VCaP (cell line): ENCODE data around the gene ATXN7L1.

ENCODE experiments used
- H3K27ac ChIP-seq: fragments of 450-650 bp; 2 replicates; pipeline ENCODE4 v1.5.1; 2017
- TF ChIP-seq, protein P1 (sequence below): fragments of 450-650 bp; conservative IDR thresholded peaks from 2 replicates; pipeline ENCODE4 v1.5.1; 2017; ENCODE audit warnings: mild to moderate bottlenecking, moderate library complexity

The ATXN7L1 gene

DNA sequence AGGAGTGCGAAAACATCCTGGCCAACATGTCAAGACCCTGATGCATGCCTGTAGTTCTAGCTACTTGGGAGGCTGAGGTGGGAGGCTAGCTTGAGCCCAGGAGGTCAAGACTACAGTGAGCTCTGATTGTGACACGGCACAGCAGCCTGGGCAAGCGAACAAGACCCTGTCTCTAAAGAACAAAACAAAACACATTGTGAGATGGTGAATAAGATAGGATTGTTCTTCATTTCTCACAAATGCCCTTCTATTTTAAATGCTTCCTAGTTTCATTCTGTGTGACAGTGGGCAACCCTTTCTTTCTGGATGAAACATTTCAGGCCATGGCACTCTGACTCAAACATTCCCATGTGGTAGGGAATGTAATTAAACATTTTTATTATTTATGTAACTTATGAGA, 308.6 kb downstream of the ATXN7L1 start:
- TF ChIP-seq, protein P1, sequence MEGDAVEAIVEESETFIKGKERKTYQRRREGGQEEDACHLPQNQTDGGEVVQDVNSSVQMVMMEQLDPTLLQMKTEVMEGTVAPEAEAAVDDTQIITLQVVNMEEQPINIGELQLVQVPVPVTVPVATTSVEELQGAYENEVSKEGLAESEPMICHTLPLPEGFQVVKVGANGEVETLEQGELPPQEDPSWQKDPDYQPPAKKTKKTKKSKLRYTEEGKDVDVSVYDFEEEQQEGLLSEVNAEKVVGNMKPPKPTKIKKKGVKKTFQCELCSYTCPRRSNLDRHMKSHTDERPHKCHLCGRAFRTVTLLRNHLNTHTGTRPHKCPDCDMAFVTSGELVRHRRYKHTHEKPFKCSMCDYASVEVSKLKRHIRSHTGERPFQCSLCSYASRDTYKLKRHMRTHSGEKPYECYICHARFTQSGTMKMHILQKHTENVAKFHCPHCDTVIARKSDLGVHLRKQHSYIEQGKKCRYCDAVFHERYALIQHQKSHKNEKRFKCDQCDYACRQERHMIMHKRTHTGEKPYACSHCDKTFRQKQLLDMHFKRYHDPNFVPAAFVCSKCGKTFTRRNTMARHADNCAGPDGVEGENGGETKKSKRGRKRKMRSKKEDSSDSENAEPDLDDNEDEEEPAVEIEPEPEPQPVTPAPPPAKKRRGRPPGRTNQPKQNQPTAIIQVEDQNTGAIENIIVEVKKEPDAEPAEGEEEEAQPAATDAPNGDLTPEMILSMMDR: no peak
- H3K27ac ChIP-seq: no peak overlapping the region

DNA sequence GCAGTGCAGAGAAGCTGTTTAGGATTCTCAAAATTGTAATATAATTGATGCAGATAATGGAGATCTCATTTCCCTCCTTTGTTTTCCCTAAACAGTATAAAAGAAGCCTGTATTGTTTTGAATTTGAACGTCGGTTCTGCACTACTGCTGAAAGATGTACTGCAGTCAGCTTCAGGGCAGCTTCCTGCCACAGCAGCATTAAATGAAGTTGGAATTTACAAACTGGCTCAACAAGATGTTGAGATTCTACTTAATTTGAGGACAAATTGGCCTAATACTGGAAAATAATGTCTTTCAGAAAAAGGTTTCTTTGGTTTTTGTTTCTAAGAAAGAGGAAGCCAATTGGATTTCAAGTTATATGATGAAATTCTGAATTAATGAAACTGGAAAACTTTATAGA, 309.4 kb downstream of the ATXN7L1 start:
- TF ChIP-seq, protein P1: no peak
- H3K27ac ChIP-seq: no peak overlapping the region; the same call in 1 of the 2 replicates

DNA sequence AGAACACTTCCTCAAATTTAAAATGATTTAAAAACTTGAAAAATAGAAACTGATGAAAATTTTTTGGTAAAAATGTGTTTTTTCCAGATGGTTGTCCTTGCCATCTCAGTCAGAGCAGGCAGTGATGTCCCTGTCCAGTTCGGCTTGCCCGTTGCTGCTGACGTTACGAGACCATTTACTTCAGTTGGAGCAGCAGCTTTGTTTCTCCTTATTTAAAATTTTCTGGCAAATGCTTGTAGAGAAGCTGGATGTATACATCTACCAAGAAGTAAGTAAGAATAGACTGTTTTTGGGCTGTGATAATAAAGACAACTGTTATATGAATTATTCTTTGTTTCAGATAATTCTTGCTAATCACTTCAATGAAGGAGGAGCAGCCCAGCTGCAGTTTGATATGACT, 311.2 kb downstream of the ATXN7L1 start:
- TF ChIP-seq, protein P1: no peak
- H3K27ac ChIP-seq: no peak overlapping the region

DNA sequence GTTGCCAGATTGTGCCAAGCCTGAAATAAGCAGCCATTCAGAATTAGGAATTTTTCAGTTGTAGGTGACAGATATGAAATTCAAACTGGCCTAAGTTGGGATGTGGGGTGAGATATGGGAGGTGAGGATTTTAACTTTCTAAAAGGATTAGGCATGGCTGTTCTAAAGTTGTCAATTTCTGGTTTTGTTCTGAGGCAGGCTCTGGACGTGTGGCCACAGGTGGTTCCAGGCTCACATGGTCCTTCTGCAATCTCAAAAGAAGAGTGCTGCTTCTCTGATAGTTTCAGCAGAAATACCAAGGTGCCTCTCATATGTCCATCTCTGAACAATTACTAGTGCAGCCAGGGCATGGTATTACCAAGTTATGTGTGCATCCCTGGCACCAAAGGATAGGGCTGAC, 316.5 kb downstream of the ATXN7L1 start:
- no peak overlapping the region for H3K27ac ChIP-seq
- TF ChIP-seq, protein P1: no peak
